ENCODE results near the gene POLH. TPM values are rescaled to one million over a fixed set of nuclear protein-coding genes. Genes with fewer than 3 reads are reported as not detected.
"Not testable (repeated sequence)": the region's sequence is repeated elsewhere in the genome, so short reads cannot be mapped to it uniquely, and the experiment has no call there.

Gene POLH
- total RNA-seq, 1 experiment from 2014 or later: 8.7 TPM

GRCh38 chr6:43588194-43588593, 12.2 kb downstream of the POLH start:
- in situ Hi-C loops (cut with HindIII; ENCODE audit: low pct_unique_long_range_greater_than_20kb, low sequenced_read_pairs): no loop called here
- no peak for DNase-seq (ENCODE audit: low read depth, low spot score)

- in situ Hi-C loops (cut with HindIII; ENCODE audit: low pct_unique_long_range_greater_than_20kb, low sequenced_read_pairs); DNase-seq (ENCODE audit: low read depth, low spot score): not testable (repeated sequence)
Measured at GRCh38 chr6:43589564-43589963, 13.6 kb downstream of the POLH start.

GRCh38 chr6:43593938-43594337, 18.0 kb downstream of the POLH start:
- no peak for DNase-seq (ENCODE audit: low read depth, low spot score)
- in situ Hi-C loops (cut with HindIII; ENCODE audit: low pct_unique_long_range_greater_than_20kb, low sequenced_read_pairs): no loop called here

- no peak for DNase-seq (ENCODE audit: low read depth, low spot score)
- in situ Hi-C loops (cut with HindIII; ENCODE audit: low pct_unique_long_range_greater_than_20kb, low sequenced_read_pairs): no loop called here
Measured at GRCh38 chr6:43600595-43600994, 24.6 kb downstream of the POLH start.

GRCh38 chr6:43604174-43604573, 28.2 kb downstream of the POLH start:
- DNase-seq (ENCODE audit: low read depth, low spot score): no peak
- in situ Hi-C loops (cut with HindIII; ENCODE audit: low pct_unique_long_range_greater_than_20kb, low sequenced_read_pairs): no loop called here

- DNase-seq (ENCODE audit: low read depth, low spot score): no peak
- in situ Hi-C loops (cut with HindIII; ENCODE audit: low pct_unique_long_range_greater_than_20kb, low sequenced_read_pairs): no loop called here
Measured at GRCh38 chr6:43606019-43606418, 30.0 kb downstream of the POLH start.

GRCh38 chr6:43608310-43608763, 32.4 kb downstream of the POLH start:
- DNase-seq (ENCODE audit: low read depth, low spot score): peak; percentile 86
- in situ Hi-C loops (cut with HindIII; ENCODE audit: low pct_unique_long_range_greater_than_20kb, low sequenced_read_pairs): no loop called here

- DNase-seq (ENCODE audit: low read depth, low spot score): no peak
- in situ Hi-C loops (cut with HindIII; ENCODE audit: low pct_unique_long_range_greater_than_20kb, low sequenced_read_pairs): no loop called here
Measured at GRCh38 chr6:43608807-43609206, 32.8 kb downstream of the POLH start.

- no peak for DNase-seq (ENCODE audit: low read depth, low spot score)
- in situ Hi-C loops (cut with HindIII; ENCODE audit: low pct_unique_long_range_greater_than_20kb, low sequenced_read_pairs): no loop called here
Measured at GRCh38 chr6:43609402-43609801, 33.4 kb downstream of the POLH start.

- no peak for DNase-seq (ENCODE audit: low read depth, low spot score)
- in situ Hi-C loops (cut with HindIII; ENCODE audit: low pct_unique_long_range_greater_than_20kb, low sequenced_read_pairs): no loop called here
Measured at GRCh38 chr6:43610431-43610830, 34.4 kb downstream of the POLH start.

- DNase-seq (ENCODE audit: low read depth, low spot score): no peak
- in situ Hi-C loops (cut with HindIII; ENCODE audit: low pct_unique_long_range_greater_than_20kb, low sequenced_read_pairs): no loop called here
Measured at GRCh38 chr6:43613721-43614395, 37.9 kb downstream of the POLH start.

GRCh38 chr6:43614396-43614730, 38.4 kb downstream of the POLH start:
- DNase-seq (ENCODE audit: low read depth, low spot score): no peak
- in situ Hi-C loops (cut with HindIII; ENCODE audit: low pct_unique_long_range_greater_than_20kb, low sequenced_read_pairs): no loop called here

GRCh38 chr6:43616725-43617472, 40.9 kb downstream of the POLH start:
- in situ Hi-C loops (cut with HindIII; ENCODE audit: low pct_unique_long_range_greater_than_20kb, low sequenced_read_pairs): no loop called here

GRCh38 chr6:43621078-43621835, 45.3 kb downstream of the POLH start:
- in situ Hi-C loops (cut with HindIII; ENCODE audit: low pct_unique_long_range_greater_than_20kb, low sequenced_read_pairs): no loop called here
- DNase-seq (ENCODE audit: low read depth, low spot score): no peak

More at GRCh38 chr6:43616725-43617472, 40.9 kb downstream of the POLH start:
- no peak for DNase-seq (ENCODE audit: low read depth, low spot score)

- in situ Hi-C loops (cut with HindIII; ENCODE audit: low pct_unique_long_range_greater_than_20kb, low sequenced_read_pairs): no loop called here
- DNase-seq (ENCODE audit: low read depth, low spot score): no peak
Measured at GRCh38 chr6:43621836-43622180, 45.8 kb downstream of the POLH start.

GRCh38 chr6:43622541-43622940, 46.6 kb downstream of the POLH start:
- in situ Hi-C loops (cut with HindIII; ENCODE audit: low pct_unique_long_range_greater_than_20kb, low sequenced_read_pairs): no loop called here
- no peak for DNase-seq (ENCODE audit: low read depth, low spot score)

- DNase-seq (ENCODE audit: low read depth, low spot score): no peak
- in situ Hi-C loops (cut with HindIII; ENCODE audit: low pct_unique_long_range_greater_than_20kb, low sequenced_read_pairs): no loop called here
Measured at GRCh38 chr6:43623880-43624785, 48.1 kb downstream of the POLH start.

Data from SK-MEL-5 (cell line).